Memory B cell (primary cell): Measurements from ENCODE around the gene CUEDC1.
"Not testable (repeated sequence)": the region's sequence is repeated elsewhere in the genome, so short reads cannot be mapped to it uniquely, and the experiment has no call there.

ENCODE experiments used
- ATAC-seq: fragments of 150-1000 bp; cut with Tn5 transposase; 2 replicates; pipeline ENCODE4 v1.10.0; 2021; ENCODE audit warnings: low read depth, mild to moderate bottlenecking, moderate library complexity
- DNase-seq, 2 donors: peaks; one replicate each; pipeline ENCODE4 v3.0.0; 2022; ENCODE audit warnings: low spot score in 2 of 2
- H3K27ac Mint-ChIP-seq: one replicate; pipeline ENCODE4 v1.8.0; 2022; ENCODE audit warnings: mild to moderate bottlenecking, moderate library complexity, mixed read lengths
- H3K27me3 Mint-ChIP-seq: one replicate; pipeline ENCODE4 v1.8.0; 2022; ENCODE audit warnings: mixed read lengths
- H3K36me3 Mint-ChIP-seq: one replicate; pipeline ENCODE4 v1.8.0; 2022; ENCODE audit warnings: mild to moderate bottlenecking, mixed read lengths
- H3K4me1 Mint-ChIP-seq: one replicate; pipeline ENCODE4 v1.8.0; 2022; ENCODE audit warnings: mixed read lengths
- H3K4me3 Mint-ChIP-seq: one replicate; pipeline ENCODE4 v1.8.0; 2022; ENCODE audit warnings: mild to moderate bottlenecking, moderate library complexity, mixed read lengths
- H3K9me3 Mint-ChIP-seq: one replicate; pipeline ENCODE4 v1.8.0; 2022; ENCODE audit warnings: mixed read lengths

The CUEDC1 gene

DNA sequence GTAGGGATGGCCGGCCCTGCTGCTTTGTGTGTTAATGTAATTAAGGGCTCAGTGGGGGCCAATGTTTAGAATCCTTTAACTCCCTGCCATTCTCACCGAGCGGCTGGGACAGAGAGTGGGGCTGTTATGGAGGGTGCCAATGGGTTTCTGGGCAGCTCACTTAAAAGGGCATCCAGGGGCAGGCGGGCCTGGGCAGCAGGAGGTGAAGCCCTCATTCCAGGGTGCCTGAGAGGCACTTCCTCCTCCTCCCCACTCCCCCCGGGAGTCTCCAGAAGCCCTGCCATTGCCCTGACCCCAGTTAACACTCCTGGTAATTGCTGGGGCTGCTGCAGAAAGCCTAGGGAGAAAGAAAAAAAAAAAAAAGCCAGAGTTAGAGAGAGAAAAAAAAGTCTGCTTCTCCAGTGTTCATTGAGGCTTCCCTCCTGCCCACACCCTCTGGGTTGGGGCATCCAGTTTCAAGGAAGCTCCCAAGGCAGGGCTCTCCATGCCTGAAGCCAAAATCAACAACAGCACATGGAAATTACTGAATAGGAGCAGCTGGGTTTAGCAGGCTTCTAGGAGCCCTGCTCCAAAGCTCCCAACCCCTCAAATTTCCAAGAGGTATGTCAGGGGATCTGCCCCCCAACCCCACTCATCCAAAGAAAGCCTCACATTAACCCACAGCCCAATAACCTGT, 28.0 kb downstream of the CUEDC1 start:
- peaks cover 14% of the 10 kb centered on the region for H3K27me3 Mint-ChIP-seq
- DNase-seq: no peak
- no peak overlapping the region for H3K4me3 Mint-ChIP-seq
- H3K27ac Mint-ChIP-seq: no peak overlapping the region
- no peaks in the 10 kb centered on the region for H3K9me3 Mint-ChIP-seq
- H3K36me3 Mint-ChIP-seq: no peaks in the 10 kb centered on the region
- ATAC-seq: no peak
- H3K4me1 Mint-ChIP-seq: no peaks in the 10 kb centered on the region

DNA sequence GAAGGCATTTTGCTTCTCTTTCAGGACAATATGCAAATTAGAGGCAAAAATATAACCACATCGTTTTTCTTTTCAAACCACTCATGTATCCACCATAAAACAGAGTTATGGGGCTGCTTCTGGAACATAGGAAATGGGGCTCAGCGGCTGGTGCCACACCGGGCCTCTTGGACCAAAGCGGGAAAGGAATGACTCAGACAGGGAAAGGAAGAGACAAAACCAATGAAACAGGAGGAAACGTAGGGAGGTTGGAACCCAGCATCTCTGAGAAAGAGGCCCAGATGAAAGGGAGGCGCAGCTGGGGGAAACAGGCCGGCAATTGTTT, 28.5 kb downstream of the CUEDC1 start:
- DNase-seq (no peak), ATAC-seq (no peak)
- Mint-ChIP-seq H3K4me1 (no peaks in the 10 kb centered on the region), H3K36me3 (no peaks in the 10 kb centered on the region), H3K4me3 (no peak overlapping the region), H3K9me3 (no peaks in the 10 kb centered on the region), H3K27ac (no peak overlapping the region), H3K27me3 (peaks cover 11% of the 10 kb centered on the region)

DNA sequence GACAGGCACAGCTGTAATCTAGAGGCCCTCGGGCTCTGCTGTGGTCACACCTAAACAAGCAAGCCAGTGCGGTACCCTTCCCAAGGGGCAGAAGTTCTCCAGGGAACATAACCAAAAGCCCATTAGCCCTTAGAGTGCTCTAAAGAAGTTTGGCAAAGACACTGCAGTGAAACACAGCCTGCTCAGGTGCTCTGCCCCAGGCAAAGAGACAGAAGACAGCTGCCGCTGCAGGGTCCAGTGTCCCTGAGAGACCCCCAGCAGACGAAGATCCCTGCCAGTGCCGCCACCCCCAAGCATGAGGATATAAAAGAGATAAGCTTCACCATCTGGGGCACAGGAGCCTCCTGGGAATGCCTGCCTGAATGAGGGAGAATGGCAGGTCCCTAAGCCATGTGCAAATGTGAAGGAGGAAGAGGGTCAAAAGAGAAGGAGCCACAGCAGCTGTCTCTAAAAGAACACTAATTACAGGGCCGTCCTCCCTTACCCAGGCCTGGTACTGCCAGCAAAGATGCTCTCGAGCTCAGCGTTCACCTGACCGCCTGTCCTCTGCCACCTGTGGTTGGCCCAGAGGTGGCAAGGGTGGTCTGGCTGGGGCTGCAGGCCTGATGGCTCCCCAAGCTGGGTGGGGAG, 29.7 kb downstream of the CUEDC1 start:
- no peaks in the 10 kb centered on the region for H3K9me3 Mint-ChIP-seq
- H3K4me3 Mint-ChIP-seq: no peak overlapping the region
- no peak overlapping the region for H3K27ac Mint-ChIP-seq
- H3K36me3 Mint-ChIP-seq: no peaks in the 10 kb centered on the region
- peaks cover 9% of the 10 kb centered on the region for H3K27me3 Mint-ChIP-seq
- no peak for DNase-seq
- ATAC-seq: no peak
- H3K4me1 Mint-ChIP-seq: no peaks in the 10 kb centered on the region

DNA sequence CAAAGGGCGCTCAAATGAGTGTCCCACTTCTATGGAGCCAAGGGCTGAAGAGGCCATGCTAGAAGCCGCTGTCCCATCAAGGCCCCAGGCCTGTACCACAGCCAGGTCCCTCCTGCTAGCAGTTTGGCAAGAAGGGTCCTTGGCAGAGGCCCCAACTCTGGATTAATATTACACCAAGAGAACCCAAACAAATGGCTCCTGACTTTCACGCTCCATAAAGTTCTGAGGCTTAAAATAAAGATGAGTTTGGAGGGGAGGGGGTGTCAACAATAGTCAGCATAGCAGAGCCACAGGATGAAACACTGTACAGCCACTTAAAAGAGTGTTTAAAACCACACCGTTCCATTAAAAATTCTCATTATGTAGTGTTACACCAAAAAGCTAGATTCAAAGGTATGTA, 30.5 kb downstream of the CUEDC1 start:
- H3K4me3 Mint-ChIP-seq: no peak overlapping the region
- H3K27ac Mint-ChIP-seq: no peak overlapping the region
- H3K27me3 Mint-ChIP-seq: peaks cover 11% of the 10 kb centered on the region
- H3K36me3 Mint-ChIP-seq: no peaks in the 10 kb centered on the region
- no peaks in the 10 kb centered on the region for H3K4me1 Mint-ChIP-seq
- DNase-seq (no peak), ATAC-seq (no peak)
- no peaks in the 10 kb centered on the region for H3K9me3 Mint-ChIP-seq

DNA sequence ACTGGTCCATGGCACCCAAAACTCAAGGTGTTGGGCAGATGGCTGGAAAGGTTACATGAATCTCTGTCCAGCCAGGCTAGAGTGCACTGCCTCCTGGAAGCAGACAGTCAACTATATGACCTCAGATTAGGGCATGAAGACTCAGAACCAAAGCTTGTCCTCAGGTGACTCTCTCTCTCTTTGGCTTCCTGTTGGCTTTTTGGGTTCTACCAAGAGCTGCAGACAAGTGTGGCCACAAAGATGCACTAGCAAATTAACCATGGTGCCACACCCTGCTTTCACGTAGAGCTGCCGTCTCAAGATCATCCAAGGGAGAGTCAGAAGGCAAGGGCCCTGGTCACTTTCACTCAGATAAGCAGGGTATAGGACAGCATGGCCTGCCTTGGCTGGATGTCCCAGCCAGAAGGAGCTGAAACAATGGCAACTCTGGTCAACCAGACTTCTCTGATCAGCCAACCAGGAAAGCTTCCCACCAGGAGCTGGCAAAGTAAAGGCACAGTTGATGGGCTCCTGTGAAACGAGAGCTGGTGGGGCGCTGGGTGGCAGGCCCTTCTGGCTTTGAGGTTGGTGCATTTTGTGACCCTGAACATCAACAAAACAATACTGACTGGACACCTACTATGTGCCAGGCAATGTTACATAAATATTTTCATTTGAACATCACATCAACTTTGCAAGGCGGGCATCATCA, 31.9 kb downstream of the CUEDC1 start:
- Mint-ChIP-seq H3K4me3 (no peak overlapping the region), H3K36me3 (no peaks in the 10 kb centered on the region), H3K9me3 (no peaks in the 10 kb centered on the region), H3K4me1 (no peaks in the 10 kb centered on the region), H3K27me3 (peaks cover 7% of the 10 kb centered on the region), H3K27ac (no peak overlapping the region)
- ATAC-seq (no peak), DNase-seq (no peak)

DNA sequence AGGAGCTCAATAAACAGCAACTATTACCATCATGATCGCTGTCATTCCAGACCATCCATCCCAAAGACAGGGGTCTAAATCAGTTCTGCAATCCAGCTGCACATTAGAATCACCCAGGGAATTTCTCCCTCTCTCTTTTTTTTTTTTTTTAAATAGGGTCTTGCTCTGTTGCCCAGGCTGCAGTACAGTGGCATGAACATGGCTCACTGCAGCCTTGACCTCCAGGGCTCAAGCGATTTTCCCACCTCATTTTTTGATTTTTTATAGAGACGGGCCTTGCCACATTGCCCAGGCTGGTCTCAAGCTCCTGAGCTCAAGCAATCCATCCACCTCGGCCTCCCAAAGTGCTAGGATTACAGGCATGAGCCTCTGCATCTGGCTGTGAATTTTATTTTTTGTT, 32.5 kb downstream of the CUEDC1 start:
- DNase-seq, H3K4me1 Mint-ChIP-seq, H3K36me3 Mint-ChIP-seq, H3K27me3 Mint-ChIP-seq, H3K4me3 Mint-ChIP-seq, H3K9me3 Mint-ChIP-seq, ATAC-seq, H3K27ac Mint-ChIP-seq: not testable (repeated sequence)

DNA sequence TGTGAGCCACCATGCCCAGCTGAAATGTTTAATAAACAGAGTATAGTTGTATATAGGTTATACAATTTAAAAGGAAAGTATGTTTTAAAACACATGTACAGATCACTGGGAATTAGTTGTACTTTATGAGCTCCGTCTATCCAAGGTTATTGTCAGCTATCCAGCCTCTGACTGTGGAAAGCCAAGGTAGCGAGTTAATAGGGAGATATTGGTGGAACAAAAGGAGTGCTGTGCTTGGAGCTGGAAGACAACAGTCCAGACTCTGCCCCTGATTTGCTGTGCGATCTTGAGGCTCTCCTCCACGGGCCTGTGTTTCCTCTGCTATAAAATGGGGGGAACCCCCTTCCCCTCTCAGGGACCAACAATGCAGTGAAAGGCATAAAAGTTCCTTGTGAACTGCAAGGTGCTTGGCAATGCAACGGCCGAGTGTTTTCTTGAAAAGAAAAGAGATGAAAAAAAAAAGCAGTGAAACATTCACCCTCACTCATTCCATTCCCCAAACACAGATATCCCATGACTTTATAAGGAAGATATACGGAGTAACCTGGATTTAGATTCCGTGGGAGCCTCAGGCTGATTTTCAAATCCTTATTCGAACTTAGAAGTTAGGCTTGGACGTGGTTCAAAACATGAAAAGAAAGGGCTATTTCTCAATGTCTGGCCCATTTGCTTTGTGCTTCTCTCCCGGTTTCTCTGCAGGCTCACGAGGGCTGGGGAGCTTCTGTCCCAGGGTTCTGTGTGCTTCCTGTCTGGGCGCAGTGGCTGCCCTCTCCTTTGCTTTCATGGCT, 34.1 kb downstream of the CUEDC1 start:
- Mint-ChIP-seq H3K9me3 (no peaks in the 10 kb centered on the region), H3K4me1 (peaks cover 3% of the 10 kb centered on the region), H3K4me3 (no peak overlapping the region), H3K36me3 (no peaks in the 10 kb centered on the region), H3K27ac (no peak overlapping the region), H3K27me3 (peaks cover 7% of the 10 kb centered on the region)
- no peak for DNase-seq
- ATAC-seq: no peak

DNA sequence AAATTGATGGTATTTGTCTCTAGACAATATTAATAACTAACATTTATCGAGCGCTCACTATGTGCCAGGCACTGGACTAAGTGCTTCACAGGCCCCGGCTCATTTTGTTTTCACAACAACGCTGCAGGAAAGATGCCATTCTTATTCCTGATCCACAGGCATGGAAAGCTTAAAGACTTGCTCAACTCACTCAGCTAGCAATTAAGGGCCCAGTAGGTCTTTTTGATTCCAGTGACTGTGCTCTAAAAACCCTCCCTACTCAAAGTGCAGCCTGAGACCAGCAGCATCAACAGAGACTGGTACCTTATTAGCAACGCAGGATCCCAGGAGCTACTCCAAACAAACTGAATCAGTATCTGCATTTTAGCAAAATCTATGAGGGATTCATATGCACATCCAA, 35.3 kb downstream of the CUEDC1 start:
- no peak overlapping the region for H3K4me3 Mint-ChIP-seq
- ATAC-seq: no peak
- H3K36me3 Mint-ChIP-seq: no peaks in the 10 kb centered on the region

DNA sequence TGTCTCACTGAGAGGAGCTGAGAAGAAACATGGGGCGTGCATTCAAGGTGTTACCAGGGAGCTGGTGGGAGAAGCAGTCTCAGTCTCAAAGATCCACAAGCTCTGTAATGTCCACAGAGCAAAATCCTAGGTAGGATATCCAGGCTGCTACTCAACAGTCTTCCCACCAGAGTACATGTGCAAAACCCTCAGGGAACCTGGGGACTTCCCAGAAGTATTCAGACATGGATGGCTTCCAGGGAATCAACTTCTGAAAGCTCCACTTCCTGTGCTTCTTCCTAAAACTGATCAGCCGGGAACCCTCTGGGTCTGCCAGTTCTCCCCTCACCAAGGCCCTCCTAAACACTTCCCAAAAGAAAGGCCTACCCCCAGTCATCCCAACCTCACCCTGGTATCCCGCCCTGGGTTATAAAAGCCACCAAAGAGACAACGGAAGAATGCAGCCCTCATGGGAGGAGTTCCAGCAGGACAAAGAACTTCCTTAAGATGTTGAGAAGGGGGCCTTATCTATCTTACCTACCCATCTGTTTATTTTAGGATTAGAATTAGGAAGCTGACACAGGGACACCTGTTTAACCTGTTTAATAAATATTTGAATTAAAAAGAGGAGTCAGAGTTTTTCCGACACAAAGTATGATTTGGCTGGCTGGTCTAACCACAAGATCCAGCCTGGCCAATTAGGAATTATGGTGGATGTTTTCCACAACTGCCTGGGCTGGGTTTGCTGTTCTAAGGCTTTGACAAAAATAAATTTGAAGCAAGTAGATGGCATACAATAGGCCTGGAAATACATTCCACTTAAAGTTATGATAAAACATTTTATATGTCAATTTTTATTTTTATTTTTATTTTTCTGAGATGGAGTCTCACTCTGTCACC, 37.0 kb downstream of the CUEDC1 start:
- DNase-seq: no peak
- peaks cover 8% of the 10 kb centered on the region for H3K27me3 Mint-ChIP-seq
- ATAC-seq: no peak

More for the DNA sequence above, 35.3 kb downstream of the CUEDC1 start:
- Mint-ChIP-seq H3K9me3 (no peaks in the 10 kb centered on the region), H3K27me3 (peaks cover 4% of the 10 kb centered on the region), H3K27ac (no peak overlapping the region), H3K4me1 (peaks cover 3% of the 10 kb centered on the region)
- DNase-seq: no peak

DNA sequence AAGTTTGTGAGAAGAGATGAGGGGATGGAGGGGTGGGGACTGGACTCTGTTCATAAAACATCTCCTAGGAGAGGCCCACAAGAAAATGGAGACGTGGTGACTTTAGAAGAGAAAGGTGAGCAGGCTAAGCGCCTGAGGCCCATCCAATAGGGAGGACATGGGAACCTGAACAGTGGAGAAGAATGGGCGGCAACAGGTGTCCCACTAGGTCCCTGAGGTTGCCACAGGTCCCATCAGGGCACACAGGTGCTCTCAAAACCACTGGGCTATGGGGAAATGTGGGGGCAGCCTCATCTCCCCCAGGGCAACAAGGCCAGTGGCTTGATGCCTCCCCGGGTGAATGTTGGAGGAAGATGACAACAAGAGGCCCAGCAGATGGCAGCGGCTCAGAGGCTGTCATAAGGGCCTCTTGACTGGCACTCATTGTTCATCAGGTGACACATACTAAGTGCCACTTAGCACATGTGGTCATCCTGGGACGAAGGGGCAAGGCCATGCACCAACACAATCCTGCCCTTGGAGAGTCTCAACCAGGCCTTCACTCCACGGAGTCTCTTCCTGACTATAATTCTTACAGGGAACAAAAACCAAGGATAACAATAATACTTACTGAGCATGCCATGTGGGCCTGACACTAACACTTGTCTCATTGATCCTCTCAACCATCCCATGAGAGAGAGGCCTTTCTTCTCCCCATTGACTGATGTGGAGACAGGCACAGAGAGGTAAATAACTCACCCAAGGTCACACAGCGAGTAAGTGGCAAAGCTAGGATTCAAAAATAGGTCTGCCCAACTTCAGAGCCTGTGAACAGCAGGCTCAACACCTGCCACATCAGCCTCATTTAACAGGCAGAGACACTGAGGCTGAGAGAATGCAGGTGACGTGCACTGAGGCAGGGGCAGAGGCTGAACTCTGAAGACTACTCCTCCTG, 38.0 kb downstream of the CUEDC1 start:
- Mint-ChIP-seq H3K4me3 (no peak overlapping the region), H3K27ac (no peak overlapping the region), H3K27me3 (peaks cover 8% of the 10 kb centered on the region), H3K4me1 (peaks cover 3% of the 10 kb centered on the region), H3K9me3 (no peaks in the 10 kb centered on the region), H3K36me3 (no peaks in the 10 kb centered on the region)
- ATAC-seq (peak; percentile 62), DNase-seq (no peak)

More for the DNA sequence above, 37.0 kb downstream of the CUEDC1 start:
- Mint-ChIP-seq H3K9me3 (no peaks in the 10 kb centered on the region), H3K36me3 (no peaks in the 10 kb centered on the region), H3K27ac (no peak overlapping the region), H3K4me1 (peaks cover 3% of the 10 kb centered on the region), H3K4me3 (no peak overlapping the region)

DNA sequence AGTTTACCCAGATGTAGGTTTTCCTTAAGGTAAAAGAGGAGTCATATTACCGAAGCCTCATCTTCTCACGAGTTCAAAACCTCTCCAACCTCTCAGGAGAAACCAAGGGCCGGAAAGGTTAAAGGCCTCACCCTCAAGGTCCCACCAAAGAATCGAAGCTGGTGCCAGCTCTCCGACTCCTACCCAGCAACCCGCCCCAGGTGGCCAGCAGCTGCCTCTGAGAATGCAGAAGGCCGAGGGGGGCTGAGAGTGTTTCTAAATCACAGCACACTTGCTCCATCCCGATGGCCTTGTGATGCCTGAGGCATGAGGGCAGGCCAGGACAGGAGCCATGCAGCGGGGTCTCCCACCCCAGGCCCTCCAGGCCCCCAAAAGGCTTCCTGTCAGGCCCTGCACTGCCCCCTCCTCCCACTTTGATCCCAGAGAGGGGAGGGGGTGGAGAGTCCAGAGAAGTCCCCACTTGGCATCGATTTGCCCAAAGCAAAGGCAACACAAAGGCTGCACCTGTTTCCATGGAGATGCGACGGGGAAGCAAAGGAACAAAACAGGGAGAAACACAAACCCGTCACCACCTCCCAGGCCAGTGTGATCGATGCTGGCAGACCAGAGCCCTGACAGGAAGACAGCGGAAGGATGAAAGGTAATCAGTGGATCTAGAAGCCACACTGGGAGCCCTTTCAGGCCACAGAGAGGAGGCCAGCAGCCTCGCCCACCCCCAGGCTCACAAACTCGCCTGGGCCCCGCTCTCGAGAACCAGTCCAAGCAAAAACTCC, 39.0 kb downstream of the CUEDC1 start:
- Mint-ChIP-seq H3K27me3 (peaks cover 6% of the 10 kb centered on the region), H3K27ac (no peak overlapping the region), H3K4me1 (peaks cover 3% of the 10 kb centered on the region), H3K36me3 (no peaks in the 10 kb centered on the region), H3K4me3 (no peak overlapping the region), H3K9me3 (no peaks in the 10 kb centered on the region)
- DNase-seq (no peak), ATAC-seq (no peak)

DNA sequence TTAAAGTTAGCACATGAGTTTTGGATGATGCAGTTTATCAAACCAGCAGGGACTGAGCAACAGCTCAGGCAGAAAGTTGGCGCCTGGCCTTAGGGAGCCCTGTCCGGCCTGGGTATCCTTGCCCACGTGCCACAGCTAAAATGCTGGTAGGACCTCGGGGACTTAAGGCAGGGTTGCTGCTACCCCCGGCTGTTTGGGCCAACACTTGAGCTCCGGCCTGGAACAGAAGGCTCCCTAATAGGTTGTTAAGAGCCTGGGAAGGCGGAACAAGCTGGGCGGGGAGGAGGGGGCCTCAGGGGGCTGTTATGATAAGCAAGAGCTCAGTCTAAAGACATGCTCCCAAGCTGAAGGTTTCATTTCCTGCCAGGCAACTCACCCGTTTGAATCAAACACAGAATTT, 39.7 kb downstream of the CUEDC1 start:
- Mint-ChIP-seq H3K4me1 (peaks cover 3% of the 10 kb centered on the region), H3K9me3 (no peaks in the 10 kb centered on the region), H3K27me3 (peaks cover 8% of the 10 kb centered on the region), H3K36me3 (no peaks in the 10 kb centered on the region), H3K27ac (no peak overlapping the region), H3K4me3 (no peak overlapping the region)
- DNase-seq: no peak
- ATAC-seq: no peak
